SK-N-SH treated with all-trans-retinoic acid at 6 μM for 48 hours (cell line): ENCODE measurements around the gene SLAMF1.

Experiments used
- ATAC-seq: fragments of 200-7000 bp; cut with Tn5 transposase; 3 replicates; pipeline ENCODE4 v1.9.1; 2020; ENCODE audit warnings: mild to moderate bottlenecking, moderate library complexity
- CREB5 ChIP-seq: fragments of 250-450 bp; sonication (Bioruptor Pico); IDR thresholded peaks from 2 replicates; pipeline ENCODE4 v1.5.1; 2020; ENCODE audit warnings: low read depth, mild to moderate bottlenecking, moderate library complexity
- CSDC2 ChIP-seq: fragments of 250-450 bp; sonication (Bioruptor Pico); IDR thresholded peaks from 2 replicates; pipeline ENCODE4 v1.5.0; 2020; ENCODE audit warnings: mild to moderate bottlenecking, moderate library complexity
- CSRNP3 ChIP-seq: fragments of 250-450 bp; sonication (Bioruptor Pico); IDR thresholded peaks from 2 replicates; pipeline ENCODE4 v1.5.1; 2021; ENCODE audit warnings: mild to moderate bottlenecking, moderate library complexity
- ESRRG ChIP-seq: fragments of 250-450 bp; sonication (Bioruptor Pico); IDR thresholded peaks from 2 replicates; pipeline ENCODE4 v1.6.1; 2021; ENCODE audit warnings: mild to moderate bottlenecking
- ISL1 ChIP-seq: fragments of 250-450 bp; sonication (Bioruptor Pico); IDR thresholded peaks from 2 replicates; pipeline ENCODE4 v2.1.2; 2022; ENCODE audit warnings: mild to moderate bottlenecking, moderate library complexity
- OSR1 ChIP-seq: fragments of 250-450 bp; sonication (Bioruptor Pico); IDR thresholded peaks from 2 replicates; pipeline ENCODE4 v1.8.0; 2022; ENCODE audit warnings: moderate library complexity, mild to moderate bottlenecking, inconsistent platforms
- PATZ1 ChIP-seq: fragments of 250-450 bp; sonication (Bioruptor Pico); IDR thresholded peaks from 2 replicates; pipeline ENCODE4 v1.8.0; 2020; ENCODE audit warnings: mild to moderate bottlenecking, moderate library complexity, borderline replicate concordance
- PPARA ChIP-seq: fragments of 250-450 bp; sonication (Bioruptor Pico); IDR thresholded peaks from 2 replicates; pipeline ENCODE4 v1.5.0; 2020; ENCODE audit warnings: mild to moderate bottlenecking, borderline replicate concordance
- RARB ChIP-seq: fragments of 250-450 bp; sonication (Bioruptor Pico); IDR thresholded peaks from 2 replicates; pipeline ENCODE4 v1.8.0; 2021; ENCODE audit warnings: mild to moderate bottlenecking, moderate library complexity
- SNAI2 ChIP-seq: fragments of 250-450 bp; sonication (Bioruptor Pico); IDR thresholded peaks from 2 replicates; pipeline ENCODE4 v1.5.0; 2020; ENCODE audit warnings: mild to moderate bottlenecking, moderate library complexity
- TOX ChIP-seq: fragments of 250-450 bp; sonication (Bioruptor Pico); IDR thresholded peaks from 2 replicates; pipeline ENCODE4 v1.8.0; 2021; ENCODE audit warnings: mild to moderate bottlenecking, moderate library complexity, borderline replicate concordance
- TSHZ2 ChIP-seq: fragments of 250-450 bp; sonication (Bioruptor Pico); IDR thresholded peaks from 2 replicates; pipeline ENCODE4 v1.5.0; 2020; ENCODE audit warnings: mild to moderate bottlenecking, moderate library complexity
- ZC3H10 ChIP-seq: fragments of 250-450 bp; sonication (Bioruptor Pico); IDR thresholded peaks from 2 replicates; pipeline ENCODE4 v1.5.1; 2021; ENCODE audit warnings: mild to moderate bottlenecking, moderate library complexity
- ZFP3 ChIP-seq: fragments of 250-450 bp; sonication (Bioruptor Pico); IDR thresholded peaks from 2 replicates; pipeline ENCODE4 v1.5.0; 2020; ENCODE audit warnings: mild to moderate bottlenecking, moderate library complexity
- ZFP30 ChIP-seq: fragments of 450-650 bp; formaldehyde crosslinking; IDR thresholded peaks from 2 replicates; pipeline ENCODE4 v1.5.0; 2022; ENCODE audit warnings: mild to moderate bottlenecking, moderate library complexity
- ZNF565 ChIP-seq: fragments of 450-650 bp; formaldehyde crosslinking; conservative IDR thresholded peaks from 2 replicates; pipeline ENCODE4 v1.5.0; 2020; ENCODE audit warnings: low read depth, mild to moderate bottlenecking, moderate library complexity
- ZNF70 ChIP-seq: fragments of 450-650 bp; formaldehyde crosslinking; IDR thresholded peaks from 2 replicates; pipeline ENCODE4 v1.5.0; 2020; ENCODE audit warnings: mild to moderate bottlenecking, moderate library complexity
- ZNF8 ChIP-seq: fragments of 450-650 bp; formaldehyde crosslinking; IDR thresholded peaks from 2 replicates; pipeline ENCODE4 v1.5.0; 2020; ENCODE audit warnings: mild to moderate bottlenecking, moderate library complexity

The SLAMF1 gene

GRCh38 chr1:160647329-160647720, 481 bp upstream of the SLAMF1 start:
- TF ChIP-seq TOX (CRISPR knock-in tag) (no peak), OSR1 (CRISPR knock-in tag) (no peak), PPARA (CRISPR knock-in tag) (no peak), TSHZ2 (CRISPR knock-in tag) (no peak)
- TF ChIP-seq, all 23 proteins: peak for 0
- no peak for ATAC-seq

- no peak for TF ChIP-seq TSHZ2 (CRISPR knock-in tag)
- no peak for TF ChIP-seq ZNF565
- no peak for TF ChIP-seq OSR1 (CRISPR knock-in tag)
- TF ChIP-seq TOX (CRISPR knock-in tag) = no peak
- no peak for TF ChIP-seq RARB
- no peak for TF ChIP-seq ZFP3
- TF ChIP-seq ZC3H10 (CRISPR knock-in tag) = no peak
- TF ChIP-seq CSRNP3 (CRISPR knock-in tag) = no peak
- TF ChIP-seq ZNF70 (CRISPR knock-in tag) = no peak
- TF ChIP-seq PATZ1 (CRISPR knock-in tag) = no peak
- TF ChIP-seq PPARA (CRISPR knock-in tag) = no peak
- TF ChIP-seq ZNF8 (CRISPR knock-in tag) = no peak
- TF ChIP-seq ESRRG (CRISPR knock-in tag) = no peak
- TF ChIP-seq ZFP30 (CRISPR knock-in tag) = no peak
- no peak for TF ChIP-seq ISL1 (CRISPR knock-in tag)
- ATAC-seq = no peak
These were observed 664 bp downstream of the SLAMF1 start for GRCh38 chr1:160646180-160646579.

GRCh38 chr1:160645386-160646130, 1.3 kb downstream of the SLAMF1 start:
- TF ChIP-seq PATZ1 (CRISPR knock-in tag) = no peak
- TF ChIP-seq, all 23 proteins: peak for 0
- no peak for ATAC-seq

- no peak for ATAC-seq
- TF ChIP-seq ZNF70 (CRISPR knock-in tag) (no peak), CSRNP3 (CRISPR knock-in tag) (no peak), CSDC2 (CRISPR knock-in tag) (no peak), ZFP30 (CRISPR knock-in tag) (no peak), PPARA (CRISPR knock-in tag) (no peak), SNAI2 (CRISPR knock-in tag) (no peak), PATZ1 (CRISPR knock-in tag) (no peak), ESRRG (CRISPR knock-in tag) (no peak), CREB5 (CRISPR knock-in tag) (no peak), TOX (CRISPR knock-in tag) (no peak), ZNF8 (CRISPR knock-in tag) (no peak)
These were observed 2.4 kb downstream of the SLAMF1 start for GRCh38 chr1:160644399-160644798.
